Spleen (tissue), 11 donors: ENCODE results near the gene SLC28A1. TPM values are rescaled to one million over a fixed set of nuclear protein-coding genes. Genes with fewer than 3 reads are reported as not detected.
"Not testable (repeated sequence)": the region's sequence is repeated elsewhere in the genome, so short reads cannot be mapped to it uniquely, and the experiment has no call there.

Experiments
- DNase-seq: peaks from one replicate; pipeline ENCODE4 v3.0.0-alpha.2; 2020
- H3K27ac ChIP-seq, 8 donors: fragments of 200-600 bp; sonication (generic) in 7 of 8; 1 replicate in 4 of 8; 2 replicates in 4 of 8; pipeline versions ENCODE4 v1.5.0 to v1.8.0; 2016 to 2021; ENCODE audit warnings: inconsistent platforms in 4 of 8, mild to moderate bottlenecking in 4 of 8, moderate library complexity in 1 of 8
- H3K27me3 ChIP-seq, 7 donors: fragments of 200-600 bp; sonication (generic) in 6 of 7; replicated peaks in 1 of 7; 1 replicate in 4 of 7; 2 replicates in 3 of 7; pipeline versions ENCODE4 v1.5.0 to v1.8.0; 2016 to 2021; ENCODE audit warnings: inconsistent platforms in 3 of 7, mild to moderate bottlenecking in 1 of 7
- H3K36me3 ChIP-seq, 6 donors: fragments of 200-600 bp; sonication (generic) in 5 of 6; 1 replicate in 4 of 6; 2 replicates in 2 of 6; pipeline versions ENCODE4 v1.5.0 to v1.8.0; 2016 to 2021; ENCODE audit warnings: inconsistent platforms in 2 of 6
- H3K4me1 ChIP-seq, 6 donors: fragments of 200-600 bp; sonication (generic) in 5 of 6; 1 replicate in 3 of 6; 2 replicates in 3 of 6; pipeline versions ENCODE4 v1.5.0 to v1.8.0; 2016 to 2021; ENCODE audit warnings: inconsistent platforms in 3 of 6
- H3K4me3 ChIP-seq, 8 donors: fragments of 200-600 bp; sonication (generic) in 7 of 8; 1 replicate in 4 of 8; 2 replicates in 4 of 8; pipeline versions ENCODE4 v1.5.0 to v1.8.0; 2016 to 2021; ENCODE audit warnings: inconsistent platforms in 4 of 8, mild to moderate bottlenecking in 4 of 8, moderate library complexity in 2 of 8
- H3K9me3 ChIP-seq, 8 donors: fragments of 200-600 bp; sonication (generic) in 7 of 8; 1 replicate in 4 of 8; 2 replicates in 4 of 8; pipeline versions ENCODE4 v1.5.0 to v1.8.0; 2016 to 2021; ENCODE audit warnings: inconsistent platforms in 4 of 8
- CTCF ChIP-seq, 11 experiments: fragments of 200-600 bp in 7 of 11; fragments of 450-650 bp in 4 of 11; sonication (generic) in 4 of 11; IDR thresholded peaks in 8 of 11; conservative IDR thresholded peaks in 3 of 11; 1 replicate in 7 of 11; 2 replicates in 4 of 11; pipeline versions ENCODE4 v1.4.0 to v1.8.0; 2016 to 2021; ENCODE audit warnings: antibody characterized with exemption in 11 of 11, inconsistent platforms in 4 of 11, mild to moderate bottlenecking in 1 of 11
- POLR2A ChIP-seq, 3 donors: fragments of 450-650 bp; IDR thresholded peaks; one replicate each; pipeline ENCODE4 v1.5.1; 2017; ENCODE audit warnings: antibody characterized with exemption in 3 of 3, mild to moderate bottlenecking in 1 of 3
- POLR2AphosphoS5 ChIP-seq, 3 donors: sonication (generic); formaldehyde crosslinking; IDR thresholded peaks; one replicate each; pipeline ENCODE4 v1.5.1; 2017; ENCODE audit warnings: antibody characterized with exemption in 3 of 3
- WGBS, 5 donors: extraction: QIAGEN DNeasy Blood & Tissue Kit in 3 of 5; methylation state at CpG; one replicate each; pipeline versions ENCODE4 v1.1.5 to v1.1.7; 2013 to 2018; 5-methylcytosine and 5-hydroxymethylcytosine counted together
- intact Hi-C: fragments of 100-400 bp; cut with DNase I; formaldehyde crosslinking; loops from one replicate; pipeline ENCODE4 v1.15.0; 2023; ENCODE audit warnings: low total_unique reads
- polyA plus RNA-seq, 3 donors: library from polyadenylated mRNA; stranded (reverse); fragments of 200-250 nt; gene quantifications; one replicate each; pipeline ENCODE4 v1.2.1, GENCODE V29; 2013
- total RNA-seq, 7 donors: library from RNA; depleted of rRNA in 3 of 7; stranded (reverse); fragments of >200 nt in 3 of 7; fragmentation: NEBNext Ultra II Directional in 4 of 7; extraction: Animal tissue kit (Norgen Biotek cat#: 25700) in 4 of 7; gene quantifications; one replicate each; pipeline versions ENCODE4 v1.1.0 to v1.2.1, GENCODE V29; 2016 to 2021
- donor health status: healthy with polysubstance abuse.
- donor health status: DM: no; HTN: no; CAD: no; lungs with moderate emphysema.
- donor health status: DM: no; HTN: no; CAD: no.
- donor health status: Bipolar disorder and iron deficiency.
- donor health status: healthy.
- donor health status: DM: no; HTN: no; CAD: no.
- donor health status: DM: yes; HTN: yes; CAD: no.

The SLC28A1 gene
- total and polyA plus RNA-seq, 10 donors = 0.10 to 0.29 (median 0.16) TPM; not detected in 7

- peak overlapping the region; percentile 61 to 99 (median 88) for H3K4me3 ChIP-seq
- no peaks in the 10 kb centered on the region for H3K36me3 ChIP-seq
- H3K4me1 ChIP-seq = peaks cover 5 to 71% (median 44%) of the 10 kb centered on the region in 6 donors
- TF ChIP-seq POLR2A (IDR thresholded peaks at IDR 0.05) = no peak
- peak; percentile 49 to 76 (median 62) for TF ChIP-seq POLR2AphosphoS5 (IDR thresholded peaks at IDR 0.05)
- peak; percentile 90 for DNase-seq
- peak overlapping the region; percentile 89 to 97 (median 94) for H3K27ac ChIP-seq
- no peaks in the 10 kb centered on the region for H3K9me3 ChIP-seq
- WGBS, 5 donors = 1 to 7% (median 4%) methylated on average over 21 to 46 of the region's 46 CpGs
- intact Hi-C loops = no loop called here
- peaks cover 0 to 8% (median 0%) of the 10 kb centered on the region in 7 donors for H3K27me3 ChIP-seq
Observed at GRCh38 chr15:84982301-84982920, 97.9 kb downstream of the SLC28A1 start.

- WGBS, 5 donors = 41 to 68% (median 44%) methylated on average over 4 of the region's 4 CpGs
- H3K27ac ChIP-seq = peak overlapping the region in 4 of 8 donors; percentile 94 to 97 (median 96)
- H3K36me3 ChIP-seq = no peaks in the 10 kb centered on the region
- H3K4me3 ChIP-seq = peak overlapping the region in 6 of 8 donors; percentile 81 to 99 (median 88)
- no peak for DNase-seq
- peaks cover 0 to 8% (median 0%) of the 10 kb centered on the region in 7 donors for H3K27me3 ChIP-seq
- TF ChIP-seq POLR2AphosphoS5 (IDR thresholded peaks at IDR 0.05) = no peak
- no peak for TF ChIP-seq CTCF (IDR thresholded peaks at IDR 0.05 in 8 of 11, conservative IDR thresholded peaks at IDR 0.05 in 3 of 11)
- TF ChIP-seq POLR2A (IDR thresholded peaks at IDR 0.05) = no peak
- H3K4me1 ChIP-seq = peaks cover 11 to 80% (median 52%) of the 10 kb centered on the region in 6 donors
- intact Hi-C loops = no loop called here
- H3K9me3 ChIP-seq = no peaks in the 10 kb centered on the region
Observed at GRCh38 chr15:84983294-84983693, 98.8 kb downstream of the SLC28A1 start.

- intact Hi-C loops = no loop called here
- TF ChIP-seq POLR2A (IDR thresholded peaks at IDR 0.05) = no peak
- no peak for TF ChIP-seq CTCF (IDR thresholded peaks at IDR 0.05 in 8 of 11, conservative IDR thresholded peaks at IDR 0.05 in 3 of 11)
- no peak for TF ChIP-seq POLR2AphosphoS5 (IDR thresholded peaks at IDR 0.05)
- H3K9me3 ChIP-seq = no peaks in the 10 kb centered on the region
- WGBS, 5 donors = 80 to 95% (median 89%) methylated on average over 2 of the region's 2 CpGs
- no peaks in the 10 kb centered on the region for H3K36me3 ChIP-seq
- H3K4me3 ChIP-seq = peak overlapping the region in 3 of 8 donors; percentile 88 to 99 (median 96)
- H3K27ac ChIP-seq = peak overlapping the region in 1 of 8 donors; percentile 96
- H3K4me1 ChIP-seq = peaks cover 15 to 84% (median 55%) of the 10 kb centered on the region in 6 donors
- DNase-seq = no peak
- H3K27me3 ChIP-seq = peaks cover 0 to 8% (median 0%) of the 10 kb centered on the region in 7 donors
Observed at GRCh38 chr15:84983711-84984110, 99.2 kb downstream of the SLC28A1 start.

- no peak for DNase-seq
- Histone ChIP-seq H3K9me3 (no peaks in the 10 kb centered on the region), H3K27ac (no peak overlapping the region), H3K27me3 (peaks cover 0 to 8% (median 0%) of the 10 kb centered on the region in 7 donors), H3K36me3 (no peaks in the 10 kb centered on the region), H3K4me3 (no peak overlapping the region), H3K4me1 (peaks cover 12 to 86% (median 54%) of the 10 kb centered on the region in 6 donors)
- TF ChIP-seq POLR2A (IDR thresholded peaks at IDR 0.05) (no peak), POLR2AphosphoS5 (IDR thresholded peaks at IDR 0.05) (no peak), CTCF (IDR thresholded peaks at IDR 0.05 in 8 of 11, conservative IDR thresholded peaks at IDR 0.05 in 3 of 11) (no peak)
- intact Hi-C loops = no loop called here
- WGBS, 5 donors = 86 to 96% (median 88%) methylated on average over 2 of the region's 2 CpGs
Observed at GRCh38 chr15:84985158-84985557, 100.7 kb downstream of the SLC28A1 start.

GRCh38 chr15:84987351-84987750, 102.9 kb downstream of the SLC28A1 start:
- Histone ChIP-seq H3K4me1 (peaks cover 19 to 97% (median 64%) of the 10 kb centered on the region in 6 donors), H3K27ac (peak overlapping the region in 2 of 8 donors; percentile 65 to 69)
- intact Hi-C loops, DNase-seq, H3K4me3 ChIP-seq, H3K9me3 ChIP-seq, H3K27me3 ChIP-seq, H3K36me3 ChIP-seq: not testable (repeated sequence)
- 89 to 97% (median 96%) methylated on average over 9 of the region's 9 CpGs for WGBS, 5 donors
